NCI-H2227 treated with DMSO at 0.1 percent for 48 hours (cell line): ENCODE data around the gene XXYLT1.

ENCODE experiments used
- DNase-seq: peaks from one replicate; lab custom pipeline; 2025; lab: John Stamatoyannopoulos, UW

The XXYLT1 gene

GRCh38 chr3:195077611-195078540, 193.1 kb downstream of the XXYLT1 start:
- DNase-seq = no peak

- no peak for DNase-seq
Observed at GRCh38 chr3:195076981-195077610, 193.9 kb downstream of the XXYLT1 start.

- DNase-seq = no peak
Observed at GRCh38 chr3:195075941-195076875, 194.8 kb downstream of the XXYLT1 start.

- DNase-seq = no peak
Observed at GRCh38 chr3:195075199-195075940, 195.6 kb downstream of the XXYLT1 start.

- no peak for DNase-seq
Observed at GRCh38 chr3:195073866-195074860, 196.8 kb downstream of the XXYLT1 start.

- DNase-seq = no peak
Observed at GRCh38 chr3:195072916-195073564, 197.9 kb downstream of the XXYLT1 start.

GRCh38 chr3:195071916-195072820, 198.8 kb downstream of the XXYLT1 start:
- DNase-seq = no peak

GRCh38 chr3:195071011-195071728, 199.8 kb downstream of the XXYLT1 start:
- DNase-seq = no peak

- no peak for DNase-seq
Observed at GRCh38 chr3:195070336-195070735, 200.6 kb downstream of the XXYLT1 start.

- DNase-seq = no peak
Observed at GRCh38 chr3:195069501-195070251, 201.3 kb downstream of the XXYLT1 start.

- DNase-seq = no peak
Observed at GRCh38 chr3:195068084-195069080, 202.6 kb downstream of the XXYLT1 start.

GRCh38 chr3:195066441-195066841, 204.5 kb downstream of the XXYLT1 start:
- DNase-seq = no peak

- DNase-seq = no peak
Observed at GRCh38 chr3:195065864-195066185, 205.1 kb downstream of the XXYLT1 start.

GRCh38 chr3:195065142-195065863, 205.7 kb downstream of the XXYLT1 start:
- DNase-seq = no peak

- DNase-seq = no peak
Observed at GRCh38 chr3:195064300-195064931, 206.5 kb downstream of the XXYLT1 start.
